ENCODE results near the gene SEPHS2.
"Not testable (repeated sequence)": the region's sequence is repeated elsewhere in the genome, so short reads cannot be mapped to it uniquely, and the experiment has no call there.

Gene SEPHS2

DNA sequence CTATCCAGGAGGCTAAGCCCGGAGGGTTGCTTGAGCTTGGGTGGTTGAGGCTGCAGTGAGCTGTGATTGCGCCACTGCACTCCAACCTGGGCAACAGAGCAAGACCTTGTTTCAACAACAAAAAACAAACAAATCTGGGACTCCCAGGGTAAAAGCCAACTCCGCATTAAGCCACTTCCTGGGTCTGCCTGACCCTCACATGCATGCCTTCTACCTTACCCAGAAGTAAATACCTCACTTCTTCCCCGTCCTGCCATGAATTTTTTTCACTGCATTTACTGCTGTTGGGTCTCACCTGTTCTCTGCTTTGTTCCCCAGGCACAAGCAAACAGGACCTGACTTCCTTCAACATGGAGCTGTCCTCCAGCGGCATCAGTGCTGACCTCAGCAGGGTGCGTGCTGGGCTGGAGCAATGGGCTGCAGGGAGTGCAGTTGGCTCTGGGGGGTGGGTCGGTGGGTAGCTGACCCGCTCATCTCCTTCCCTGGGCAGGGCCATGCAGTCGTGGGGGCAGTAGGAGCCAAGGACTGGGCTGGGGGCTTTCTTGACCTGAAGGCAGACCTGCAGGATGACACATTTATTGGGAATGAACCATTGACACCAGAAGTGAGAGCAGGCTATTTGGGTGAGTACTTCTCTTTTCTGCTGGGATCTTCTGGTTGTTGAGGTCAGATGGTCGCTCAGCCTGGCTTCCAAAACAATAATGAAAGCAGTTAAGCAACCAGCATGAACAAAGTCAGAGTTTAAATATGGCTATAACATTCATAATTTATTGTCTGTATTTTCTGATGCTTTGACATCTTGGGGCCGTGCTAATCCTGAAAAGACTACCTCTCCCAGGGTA, 43.3 kb upstream of the SEPHS2 start:
- TF ChIP-seq, protein P1, sequence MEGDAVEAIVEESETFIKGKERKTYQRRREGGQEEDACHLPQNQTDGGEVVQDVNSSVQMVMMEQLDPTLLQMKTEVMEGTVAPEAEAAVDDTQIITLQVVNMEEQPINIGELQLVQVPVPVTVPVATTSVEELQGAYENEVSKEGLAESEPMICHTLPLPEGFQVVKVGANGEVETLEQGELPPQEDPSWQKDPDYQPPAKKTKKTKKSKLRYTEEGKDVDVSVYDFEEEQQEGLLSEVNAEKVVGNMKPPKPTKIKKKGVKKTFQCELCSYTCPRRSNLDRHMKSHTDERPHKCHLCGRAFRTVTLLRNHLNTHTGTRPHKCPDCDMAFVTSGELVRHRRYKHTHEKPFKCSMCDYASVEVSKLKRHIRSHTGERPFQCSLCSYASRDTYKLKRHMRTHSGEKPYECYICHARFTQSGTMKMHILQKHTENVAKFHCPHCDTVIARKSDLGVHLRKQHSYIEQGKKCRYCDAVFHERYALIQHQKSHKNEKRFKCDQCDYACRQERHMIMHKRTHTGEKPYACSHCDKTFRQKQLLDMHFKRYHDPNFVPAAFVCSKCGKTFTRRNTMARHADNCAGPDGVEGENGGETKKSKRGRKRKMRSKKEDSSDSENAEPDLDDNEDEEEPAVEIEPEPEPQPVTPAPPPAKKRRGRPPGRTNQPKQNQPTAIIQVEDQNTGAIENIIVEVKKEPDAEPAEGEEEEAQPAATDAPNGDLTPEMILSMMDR (conservative IDR thresholded peaks at IDR 0.05): no peak
- no peak for TF ChIP-seq ZFX (IDR thresholded peaks at IDR 0.05)
- peak overlapping the region; percentile 20; the same call in 1 of the 2 replicates for H3K27ac ChIP-seq

DNA sequence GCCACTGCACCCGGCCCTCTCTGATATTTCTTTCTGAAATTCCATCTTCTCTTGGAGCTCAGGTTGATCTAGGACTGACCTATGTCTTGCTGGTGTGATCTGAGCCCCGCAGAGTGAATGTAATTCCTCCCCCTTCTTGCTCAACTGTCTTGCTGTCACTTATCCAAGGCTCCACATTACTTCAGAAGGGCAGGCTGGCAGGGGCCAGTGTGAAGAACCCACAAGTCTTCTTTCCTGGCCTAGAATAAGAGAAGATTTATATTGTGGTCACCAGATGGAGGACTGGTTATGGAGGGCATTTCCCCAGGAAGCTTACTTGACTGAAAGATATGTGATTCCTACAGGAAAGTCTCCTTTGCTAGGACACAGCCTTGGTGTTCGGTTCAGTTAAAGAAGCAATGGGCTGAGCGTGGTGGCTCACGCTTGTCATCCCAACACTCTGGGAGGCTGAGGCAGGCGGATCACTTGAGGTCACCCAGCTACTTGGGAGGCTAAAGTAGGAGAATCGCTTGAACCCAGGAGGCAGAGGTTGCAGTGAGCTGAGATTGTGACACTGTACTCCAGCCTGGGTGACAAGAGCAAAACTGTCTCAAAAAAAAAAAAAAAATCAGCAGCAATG, 40.3 kb upstream of the SEPHS2 start:
- TF ChIP-seq ZFX (IDR thresholded peaks at IDR 0.05): no peak
- TF ChIP-seq, protein P1 (conservative IDR thresholded peaks at IDR 0.05): no peak
- no peak overlapping the region for H3K27ac ChIP-seq

DNA sequence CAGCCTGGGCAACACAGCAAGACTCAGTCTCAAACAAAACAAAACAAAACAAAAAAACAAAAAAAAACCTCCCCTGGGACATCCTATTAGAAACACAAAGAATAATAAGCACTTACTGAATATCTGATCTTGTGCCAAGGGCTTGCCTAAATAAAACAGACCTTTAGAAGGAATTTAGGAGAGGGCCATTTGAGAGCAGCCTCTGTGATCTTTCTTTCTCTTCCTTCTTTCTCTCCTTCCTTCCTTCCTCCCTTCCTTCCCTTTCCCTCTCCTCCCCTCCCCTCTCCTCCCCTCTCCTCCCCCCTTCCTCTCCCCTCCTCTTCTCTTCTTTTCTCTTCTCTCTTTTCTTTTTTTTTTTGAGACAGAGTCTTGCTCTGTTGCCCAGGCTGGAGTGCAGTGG, 39.2 kb upstream of the SEPHS2 start:
- no peak for TF ChIP-seq ZFX (IDR thresholded peaks at IDR 0.05)
- TF ChIP-seq, protein P1 (conservative IDR thresholded peaks at IDR 0.05): no peak
- H3K27ac ChIP-seq: no peak overlapping the region

DNA sequence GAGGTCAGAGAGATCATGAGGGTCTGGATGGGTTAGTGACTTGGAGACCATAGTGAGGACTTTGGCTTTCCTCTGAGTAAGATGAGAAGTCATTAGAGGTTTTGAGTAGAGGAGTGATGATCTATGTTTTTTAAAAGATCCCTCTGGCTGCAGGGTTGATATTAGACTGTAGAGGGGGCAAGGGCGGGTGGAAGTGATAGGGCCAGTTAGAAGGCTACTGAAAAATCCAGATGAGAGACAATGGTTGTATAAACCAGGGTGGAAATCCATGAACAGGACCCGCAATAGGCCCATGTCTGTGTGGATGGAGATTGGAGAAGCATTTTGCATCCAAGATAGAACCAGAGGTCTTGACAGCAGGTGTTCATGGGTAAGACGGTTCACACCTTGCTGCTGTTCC, 36.7 kb upstream of the SEPHS2 start:
- TF ChIP-seq ZFX (IDR thresholded peaks at IDR 0.05): no peak
- TF ChIP-seq, protein P1 (conservative IDR thresholded peaks at IDR 0.05): no peak
- H3K27ac ChIP-seq: no peak overlapping the region

DNA sequence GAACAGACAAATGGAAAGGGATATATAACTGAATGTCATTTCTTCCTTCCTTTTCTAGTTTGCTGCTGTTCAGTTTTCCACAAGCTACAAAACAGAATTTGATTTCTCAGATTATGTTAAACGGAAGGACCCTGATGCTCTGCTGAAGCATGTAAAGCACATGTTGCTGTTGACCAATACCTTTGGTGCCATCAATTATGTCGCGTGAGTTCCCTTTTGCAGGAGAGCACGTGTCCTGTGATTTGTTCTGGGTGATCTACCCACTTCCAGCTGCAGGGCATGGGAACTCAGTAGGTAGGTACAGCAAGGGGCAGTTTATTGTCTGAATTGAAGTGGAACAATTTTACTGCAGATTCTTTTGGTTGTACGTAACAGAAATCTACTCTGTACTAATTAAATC, 35.7 kb upstream of the SEPHS2 start:
- TF ChIP-seq, protein P1 (conservative IDR thresholded peaks at IDR 0.05): no peak
- no peak for TF ChIP-seq ZFX (IDR thresholded peaks at IDR 0.05)
- no peak overlapping the region for H3K27ac ChIP-seq

DNA sequence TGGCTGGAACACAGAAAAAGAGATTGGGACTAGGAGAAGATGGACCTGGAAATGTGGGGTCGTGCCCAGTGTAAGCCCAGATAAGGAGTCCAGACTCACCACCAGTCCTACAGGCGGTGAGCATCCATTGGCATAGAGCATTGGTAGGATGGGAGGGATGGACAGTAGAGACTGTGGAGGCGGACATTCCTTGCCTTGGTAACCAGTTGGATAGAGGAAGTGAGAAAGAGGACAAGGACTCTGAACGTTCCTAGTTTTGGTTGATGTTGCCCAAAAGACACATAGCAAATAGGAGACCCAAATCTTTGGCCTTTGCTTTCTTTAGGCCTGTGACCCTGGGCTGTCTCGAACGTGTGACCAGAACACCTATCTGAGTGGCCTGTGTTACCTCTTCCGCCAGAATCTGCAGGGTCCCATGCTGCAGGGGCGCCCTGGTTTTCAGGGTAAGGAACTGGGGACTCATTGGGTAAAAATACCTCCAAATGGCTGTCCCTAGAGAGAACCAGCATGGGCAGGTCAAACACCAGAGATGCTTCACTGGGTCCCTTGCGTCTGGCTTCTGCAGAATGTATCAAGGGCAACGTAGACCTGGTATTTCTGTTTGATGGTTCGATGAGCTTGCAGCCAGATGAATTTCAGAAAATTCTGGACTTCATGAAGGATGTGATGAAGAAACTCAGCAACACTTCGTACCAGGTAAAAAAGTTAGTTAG, 33.2 kb upstream of the SEPHS2 start:
- H3K27ac ChIP-seq: no peak overlapping the region
- TF ChIP-seq ZFX (IDR thresholded peaks at IDR 0.05): no peak
- TF ChIP-seq, protein P1 (conservative IDR thresholded peaks at IDR 0.05): no peak

DNA sequence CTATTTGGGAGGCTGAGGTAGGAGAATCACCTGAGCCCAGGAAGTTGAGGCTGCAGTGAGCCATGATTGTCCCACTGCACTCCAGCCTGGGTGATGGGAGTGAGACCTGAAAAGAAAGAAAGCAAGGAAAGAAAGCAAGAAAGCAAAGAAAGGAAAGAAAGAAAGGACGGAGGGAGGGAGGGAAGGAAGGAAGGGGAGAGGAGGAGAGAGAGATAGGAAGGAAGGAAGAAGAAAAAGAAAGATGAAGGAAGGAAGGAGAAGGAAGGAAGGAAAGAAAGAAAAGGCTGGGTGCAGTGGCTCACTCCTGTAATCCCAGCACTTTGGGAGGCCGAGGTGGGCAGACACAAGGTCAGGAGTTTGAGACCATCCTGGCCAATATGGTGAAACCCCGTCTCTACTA, 32.1 kb upstream of the SEPHS2 start:
- not testable (repeated sequence) for H3K27ac ChIP-seq

Measured in C4-2B (cell line).